A673 (cell line): ENCODE results near the gene PCDHB16.
"Not testable (repeated sequence)": the region's sequence is repeated elsewhere in the genome, so short reads cannot be mapped to it uniquely, and the experiment has no call there.

ENCODE experiments used
- EZH2 ChIP-seq: fragments of 200-600 bp; sonication (generic); IDR thresholded peaks from 2 replicates; pipeline ENCODE4 v1.6.1; 2017; ENCODE audit warnings: borderline replicate concordance, low read depth, mild to moderate bottlenecking, mixed read lengths, antibody characterized with exemption, low read length; ENCODE audit not compliant: poor library complexity, severe bottlenecking
- TF ChIP-seq, protein P1 (sequence below): fragments of 300-800, 200-600 bp; sonication (generic); conservative IDR thresholded peaks from 2 replicates; pipeline ENCODE4 v1.5.1; 2017; ENCODE audit warnings: low read depth, mild to moderate bottlenecking, antibody characterized with exemption, low read length, moderate library complexity, mixed read lengths

DNA sequence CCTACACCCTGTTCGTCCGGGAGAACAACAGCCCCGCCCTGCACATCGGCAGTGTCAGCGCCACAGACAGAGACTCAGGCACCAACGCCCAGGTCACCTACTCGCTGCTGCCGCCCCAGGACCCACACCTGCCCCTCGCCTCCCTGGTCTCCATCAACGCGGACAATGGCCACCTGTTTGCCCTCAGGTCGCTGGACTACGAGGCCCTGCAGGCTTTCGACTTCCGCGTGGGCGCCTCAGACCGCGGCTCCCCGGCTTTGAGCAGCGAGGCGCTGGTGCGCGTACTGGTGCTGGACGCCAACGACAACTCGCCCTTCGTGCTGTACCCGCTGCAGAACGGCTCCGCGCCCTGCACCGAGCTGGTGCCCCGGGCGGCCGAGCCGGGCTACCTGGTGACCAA, 6.5 kb downstream of the PCDHB16 start:
- TF ChIP-seq, protein P1, sequence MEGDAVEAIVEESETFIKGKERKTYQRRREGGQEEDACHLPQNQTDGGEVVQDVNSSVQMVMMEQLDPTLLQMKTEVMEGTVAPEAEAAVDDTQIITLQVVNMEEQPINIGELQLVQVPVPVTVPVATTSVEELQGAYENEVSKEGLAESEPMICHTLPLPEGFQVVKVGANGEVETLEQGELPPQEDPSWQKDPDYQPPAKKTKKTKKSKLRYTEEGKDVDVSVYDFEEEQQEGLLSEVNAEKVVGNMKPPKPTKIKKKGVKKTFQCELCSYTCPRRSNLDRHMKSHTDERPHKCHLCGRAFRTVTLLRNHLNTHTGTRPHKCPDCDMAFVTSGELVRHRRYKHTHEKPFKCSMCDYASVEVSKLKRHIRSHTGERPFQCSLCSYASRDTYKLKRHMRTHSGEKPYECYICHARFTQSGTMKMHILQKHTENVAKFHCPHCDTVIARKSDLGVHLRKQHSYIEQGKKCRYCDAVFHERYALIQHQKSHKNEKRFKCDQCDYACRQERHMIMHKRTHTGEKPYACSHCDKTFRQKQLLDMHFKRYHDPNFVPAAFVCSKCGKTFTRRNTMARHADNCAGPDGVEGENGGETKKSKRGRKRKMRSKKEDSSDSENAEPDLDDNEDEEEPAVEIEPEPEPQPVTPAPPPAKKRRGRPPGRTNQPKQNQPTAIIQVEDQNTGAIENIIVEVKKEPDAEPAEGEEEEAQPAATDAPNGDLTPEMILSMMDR: not testable (repeated sequence)
- TF ChIP-seq EZH2: not testable (repeated sequence)
